Stimulated activated CD8-positive, alpha-beta memory T cell treated with anti-CD3 and anti-CD28 coated beads, Interleukin-15, amount 100 ng/mL, for 4 hours (primary cell): ENCODE results near the gene RAI1.

Source experiments
- DNase-seq, 2 donors: peaks; one replicate each; pipeline ENCODE4 v3.0.0-alpha.2; 2020; ENCODE audit warnings: low read depth in 2 of 2

Gene RAI1

GRCh38 chr17:17783825-17784656, 102.8 kb downstream of the RAI1 start:
- no peak for DNase-seq

- no peak for DNase-seq
Observed at GRCh38 chr17:17784657-17785267, 103.5 kb downstream of the RAI1 start.

- DNase-seq: no peak
Observed at GRCh38 chr17:17785407-17785806, 104.1 kb downstream of the RAI1 start.

- DNase-seq: no peak
Observed at GRCh38 chr17:17786998-17787397, 105.7 kb downstream of the RAI1 start.

GRCh38 chr17:17787568-17787967, 106.3 kb downstream of the RAI1 start:
- DNase-seq: no peak

GRCh38 chr17:17788967-17789366, 107.7 kb downstream of the RAI1 start:
- no peak for DNase-seq

- no peak for DNase-seq
Observed at GRCh38 chr17:17789410-17789809, 108.2 kb downstream of the RAI1 start.

- DNase-seq: no peak
Observed at GRCh38 chr17:17789828-17790636, 108.8 kb downstream of the RAI1 start.

GRCh38 chr17:17790637-17791464, 109.6 kb downstream of the RAI1 start:
- no peak for DNase-seq

GRCh38 chr17:17792037-17792550, 110.8 kb downstream of the RAI1 start:
- no peak for DNase-seq

GRCh38 chr17:17792551-17793377, 111.5 kb downstream of the RAI1 start:
- DNase-seq: peak in 1 of 2 donors; percentile 19

- no peak for DNase-seq
Observed at GRCh38 chr17:17793378-17794214, 112.3 kb downstream of the RAI1 start.

- no peak for DNase-seq
Observed at GRCh38 chr17:17794382-17794781, 113.1 kb downstream of the RAI1 start.

GRCh38 chr17:17795296-17795695, 114.0 kb downstream of the RAI1 start:
- DNase-seq: no peak

GRCh38 chr17:17795946-17796786, 114.9 kb downstream of the RAI1 start:
- DNase-seq: no peak

GRCh38 chr17:17796787-17797061, 115.5 kb downstream of the RAI1 start:
- no peak for DNase-seq

GRCh38 chr17:17797119-17797809, 116.0 kb downstream of the RAI1 start:
- no peak for DNase-seq

GRCh38 chr17:17798010-17798556, 116.8 kb downstream of the RAI1 start:
- no peak for DNase-seq
